Cardiac muscle cell (in vitro differentiated cells and primary cell): ENCODE results near the gene ALDH16A1. TPM values are rescaled to one million over a fixed set of nuclear protein-coding genes. Genes with fewer than 3 reads are reported as not detected.
A peak's percentile ranks its signal among the peaks of the same experiment; 100 is the strongest.

ENCODE experiments used
- DNase-seq, 2 donors: peaks; one replicate each; pipeline versions ENCODE4 v3.0.0 to v3.0.0-alpha.2; 2010 to 2017; ENCODE audit warnings: low read depth in 1 of 2, low spot score in 1 of 2
- H3K27ac ChIP-seq: fragments of 200-600 bp; sonication (generic); 2 replicates; pipeline ENCODE4 v1.5.1; 2016
- H3K27me3 ChIP-seq: fragments of 200-600 bp; sonication (generic); 2 replicates; pipeline ENCODE4 v1.6.0; 2016; ENCODE audit warnings: control low read depth
- H3K36me3 ChIP-seq: fragments of 200-600 bp; sonication (generic); 2 replicates; pipeline ENCODE4 v1.5.1; 2016; ENCODE audit warnings: control low read depth
- H3K4me1 ChIP-seq: fragments of 200-600 bp; sonication (generic); 2 replicates; pipeline ENCODE4 v1.8.1; 2017; ENCODE audit warnings: low read depth, mild to moderate bottlenecking, mixed run types
- H3K4me3 ChIP-seq: fragments of 200-600 bp; sonication (generic); 2 replicates; pipeline ENCODE4 v1.5.1; 2016; ENCODE audit warnings: mild to moderate bottlenecking
- H3K9me3 ChIP-seq: fragments of 200-600 bp; sonication (generic); 2 replicates; pipeline ENCODE4 v1.5.1; 2017; ENCODE audit warnings: low read depth, mild to moderate bottlenecking, control low read depth
- CTCF ChIP-seq: IDR thresholded peaks from 2 replicates; pipeline ENCODE4 v1.5.1; 2012; ENCODE audit warnings: low read depth, mild to moderate bottlenecking, low read length
- polyA plus RNA-seq: library from polyadenylated mRNA; unstranded; fragments of >200 nt; fragmentation: Nextera tagmentation; extraction: Ambion mirVana; gene quantifications from 2 replicates; pipeline ENCODE4 v1.2.1, GENCODE V29; 2016
- total RNA-seq: library from RNA; depleted of rRNA; stranded (reverse); fragments of >200 nt; gene quantifications from 2 replicates; pipeline ENCODE4 v1.2.3, GENCODE V29; 2016

ALDH16A1 gene
- total and polyA plus RNA-seq, 2 experiments from 2014 or later = 37.3 to 46.4 TPM

- TF ChIP-seq CTCF = no peak
- DNase-seq = no peak
- peak overlapping the region; percentile 80 for H3K27ac ChIP-seq
These were observed 60.7 kb downstream of the ALDH16A1 start for GRCh38 chr19:49513746-49514118.

GRCh38 chr19:49514151-49514550 is 61.1 kb downstream of the ALDH16A1 start:
- H3K36me3 ChIP-seq = no peaks in the 10 kb centered on the region
- TF ChIP-seq CTCF = no peak
- H3K9me3 ChIP-seq = no peaks in the 10 kb centered on the region
- no peak overlapping the region for H3K27ac ChIP-seq
- DNase-seq = no peak
- H3K4me3 ChIP-seq = no peak overlapping the region
- H3K4me1 ChIP-seq = peaks cover 13% of the 10 kb centered on the region
- no peaks in the 10 kb centered on the region for H3K27me3 ChIP-seq

More at GRCh38 chr19:49513746-49514118, 60.7 kb downstream of the ALDH16A1 start:
- Histone ChIP-seq H3K4me1 (peaks cover 13% of the 10 kb centered on the region), H3K9me3 (no peaks in the 10 kb centered on the region), H3K27me3 (no peaks in the 10 kb centered on the region), H3K4me3 (peak overlapping the region; percentile 82), H3K36me3 (no peaks in the 10 kb centered on the region)

- Histone ChIP-seq H3K27me3 (no peaks in the 10 kb centered on the region), H3K4me1 (peaks cover 13% of the 10 kb centered on the region), H3K4me3 (no peak overlapping the region), H3K9me3 (no peaks in the 10 kb centered on the region), H3K27ac (no peak overlapping the region), H3K36me3 (no peaks in the 10 kb centered on the region)
- no peak for TF ChIP-seq CTCF
- DNase-seq = peak in 1 of 2 donors; percentile 73
These were observed 62.7 kb downstream of the ALDH16A1 start for GRCh38 chr19:49515767-49516166.

GRCh38 chr19:49518033-49518432 is 65.0 kb downstream of the ALDH16A1 start:
- Histone ChIP-seq H3K27ac (no peak overlapping the region), H3K36me3 (no peaks in the 10 kb centered on the region), H3K4me1 (peaks cover 4% of the 10 kb centered on the region), H3K4me3 (no peak overlapping the region), H3K27me3 (no peaks in the 10 kb centered on the region), H3K9me3 (no peaks in the 10 kb centered on the region)
- DNase-seq = no peak
- no peak for TF ChIP-seq CTCF

Other genes starting within 250 kb of the ALDH16A1 start
- 1.6 and 2.8 TPM in 2 replicates for gene SLC6A16, start 128.0 kb upstream of the ALDH16A1 start, total RNA-seq
- 4.0 and 6.5 TPM in 2 replicates for gene SLC6A16, start 128.0 kb upstream of the ALDH16A1 start, polyA plus RNA-seq
- not detected in 2 replicates for gene CD37, start 117.8 kb upstream of the ALDH16A1 start, total RNA-seq
- gene CD37, start 117.8 kb upstream of the ALDH16A1 start, polyA plus RNA-seq = 11.9 and 17.9 TPM in 2 replicates
- 84.3 and 108 TPM in 2 replicates for gene TEAD2, start 90.8 kb upstream of the ALDH16A1 start, total RNA-seq
- 82.9 and 111 TPM in 2 replicates for gene TEAD2, start 90.8 kb upstream of the ALDH16A1 start, polyA plus RNA-seq
- gene DKKL1, start 89.3 kb upstream of the ALDH16A1 start, total RNA-seq = 11.0 and 12.7 TPM in 2 replicates
- gene DKKL1, start 89.3 kb upstream of the ALDH16A1 start, polyA plus RNA-seq = 14.0 and 17.6 TPM in 2 replicates
- gene KASH5, start 65.0 kb upstream of the ALDH16A1 start, total RNA-seq = 0.27 TPM in 1 of 2 replicates, not detected in the other
- 1.2 TPM in 1 of 2 replicates, not detected in the other for gene KASH5, start 65.0 kb upstream of the ALDH16A1 start, polyA plus RNA-seq
- gene PTH2, start 29.8 kb upstream of the ALDH16A1 start, total RNA-seq = 2.8 and 6.2 TPM in 2 replicates
- gene PTH2, start 29.8 kb upstream of the ALDH16A1 start, polyA plus RNA-seq = 10.0 and 15.8 TPM in 2 replicates
- gene GFY, start 27.8 kb upstream of the ALDH16A1 start, total RNA-seq = 1.8 and 2.0 TPM in 2 replicates
- gene GFY, start 27.8 kb upstream of the ALDH16A1 start, polyA plus RNA-seq = 5.0 and 8.4 TPM in 2 replicates
- 1.6 and 2.2 TPM in 2 replicates for gene SLC17A7, start 11.7 kb upstream of the ALDH16A1 start, total RNA-seq
- gene SLC17A7, start 11.7 kb upstream of the ALDH16A1 start, polyA plus RNA-seq = 0.77 and 1.2 TPM in 2 replicates
- gene PIH1D1, start 1.4 kb upstream of the ALDH16A1 start, total RNA-seq = 145 and 200 TPM in 2 replicates
- gene PIH1D1, start 1.4 kb upstream of the ALDH16A1 start, polyA plus RNA-seq = 139 and 156 TPM in 2 replicates
- gene FLT3LG, start 21.0 kb downstream of the ALDH16A1 start, total RNA-seq = 0.28 and 2.0 TPM in 2 replicates
- 0.86 and 2.6 TPM in 2 replicates for gene FLT3LG, start 21.0 kb downstream of the ALDH16A1 start, polyA plus RNA-seq
- gene RPL13A, start 34.4 kb downstream of the ALDH16A1 start, total RNA-seq = 2,232 and 2,350 TPM in 2 replicates
- 752 and 964 TPM in 2 replicates for gene RPL13A, start 34.4 kb downstream of the ALDH16A1 start, polyA plus RNA-seq
- gene RPS11, start 43.2 kb downstream of the ALDH16A1 start, total RNA-seq = 2,191 and 3,526 TPM in 2 replicates
- 619 and 678 TPM in 2 replicates for gene RPS11, start 43.2 kb downstream of the ALDH16A1 start, polyA plus RNA-seq
- gene FCGRT, start 59.4 kb downstream of the ALDH16A1 start, total RNA-seq = 48.8 and 61.4 TPM in 2 replicates
- 54.7 and 62.2 TPM in 2 replicates for gene FCGRT, start 59.4 kb downstream of the ALDH16A1 start, polyA plus RNA-seq
- gene RCN3, start 74.8 kb downstream of the ALDH16A1 start, total RNA-seq = 12.8 and 15.2 TPM in 2 replicates
- 9.4 and 10.5 TPM in 2 replicates for gene RCN3, start 74.8 kb downstream of the ALDH16A1 start, polyA plus RNA-seq
- gene NOSIP, start 127.3 kb downstream of the ALDH16A1 start, total RNA-seq = 120 and 132 TPM in 2 replicates
- gene NOSIP, start 127.3 kb downstream of the ALDH16A1 start, polyA plus RNA-seq = 181 and 193 TPM in 2 replicates
- 0.67 and 8.2 TPM in 2 replicates for gene PRRG2, start 128.1 kb downstream of the ALDH16A1 start, total RNA-seq
- gene PRRG2, start 128.1 kb downstream of the ALDH16A1 start, polyA plus RNA-seq = 0.10 and 0.29 TPM in 2 replicates
- 18.2 and 24.7 TPM in 2 replicates for gene PRR12, start 138.0 kb downstream of the ALDH16A1 start, total RNA-seq
- gene PRR12, start 138.0 kb downstream of the ALDH16A1 start, polyA plus RNA-seq = 3.9 and 5.1 TPM in 2 replicates
- gene RRAS, start 186.9 kb downstream of the ALDH16A1 start, total RNA-seq = 41.3 and 42.6 TPM in 2 replicates
- 80.1 and 88.1 TPM in 2 replicates for gene RRAS, start 186.9 kb downstream of the ALDH16A1 start, polyA plus RNA-seq
- 66.9 and 71.0 TPM in 2 replicates for gene SCAF1, start 189.0 kb downstream of the ALDH16A1 start, total RNA-seq
- 16.4 and 19.3 TPM in 2 replicates for gene SCAF1, start 189.0 kb downstream of the ALDH16A1 start, polyA plus RNA-seq
- gene IRF3, start 212.6 kb downstream of the ALDH16A1 start, total RNA-seq = 137 and 145 TPM in 2 replicates
- 37.6 and 38.4 TPM in 2 replicates for gene IRF3, start 212.6 kb downstream of the ALDH16A1 start, polyA plus RNA-seq
- 39.4 and 41.3 TPM in 2 replicates for gene BCL2L12, start 212.7 kb downstream of the ALDH16A1 start, total RNA-seq
- 55.5 and 59.4 TPM in 2 replicates for gene BCL2L12, start 212.7 kb downstream of the ALDH16A1 start, polyA plus RNA-seq
- 494 and 516 TPM in 2 replicates for gene PRMT1, start 224.0 kb downstream of the ALDH16A1 start, total RNA-seq
- gene PRMT1, start 224.0 kb downstream of the ALDH16A1 start, polyA plus RNA-seq = 398 and 431 TPM in 2 replicates
- gene ADM5, start 236.4 kb downstream of the ALDH16A1 start, total RNA-seq = 3.6 and 5.1 TPM in 2 replicates
- 1.1 and 2.2 TPM in 2 replicates for gene ADM5, start 236.4 kb downstream of the ALDH16A1 start, polyA plus RNA-seq
- 29.0 and 33.8 TPM in 2 replicates for gene CPT1C, start 237.9 kb downstream of the ALDH16A1 start, total RNA-seq
- gene CPT1C, start 237.9 kb downstream of the ALDH16A1 start, polyA plus RNA-seq = 26.5 and 31.7 TPM in 2 replicates